ENCODE data around the gene RNF144A. TPM values are rescaled to one million over a fixed set of nuclear protein-coding genes. Genes with fewer than 3 reads are reported as not detected.
A peak's percentile ranks its signal among the peaks of the same experiment; 100 is the strongest.

The RNF144A gene
- total RNA-seq, 2 experiments from 2014 or later = 21.4 to 22.7 TPM

DNA sequence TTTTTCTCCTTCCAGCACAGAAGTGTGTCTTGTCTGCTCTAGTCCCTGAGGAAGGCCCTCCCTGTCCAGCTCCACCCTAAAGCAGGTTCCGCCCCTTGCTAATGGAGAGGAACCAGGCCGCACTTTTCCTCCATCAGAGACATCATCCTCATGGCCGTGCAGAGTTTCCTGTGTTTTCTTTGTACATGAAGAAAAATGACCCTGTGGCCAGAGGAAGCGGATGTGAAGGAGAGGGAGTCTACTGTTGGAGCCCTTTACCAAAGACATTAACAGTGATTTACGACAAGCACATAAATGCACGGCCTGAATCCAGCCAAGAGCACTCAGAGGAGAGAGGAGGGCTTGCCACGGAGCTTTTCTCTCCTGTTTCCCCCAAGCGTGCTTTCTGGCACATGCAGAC is 109.5 kb downstream of the RNF144A start:
- no peak overlapping the region for H3K27ac Mint-ChIP-seq
- intact Hi-C loops (cut with micrococcal nuclease) = no loop called here
- H3K4me1 Mint-ChIP-seq (ENCODE audit: low read depth) = peaks cover 7% of the 10 kb centered on the region
- no peaks in the 10 kb centered on the region for H3K27me3 Mint-ChIP-seq
- peaks cover 18% of the 10 kb centered on the region for H3K36me3 Mint-ChIP-seq
- no peak for DNase-seq
- ChIA-PET CTCF (interaction anchor here (1.0 kb wide), 1 partner anchor 18 kb away, joined by 3 read pairs; no protein-coding TSS in a partner anchor), POLR2A (no interaction called here)
- H3K4me3 Mint-ChIP-seq = no peak overlapping the region
- no peaks in the 10 kb centered on the region for H3K9me3 Mint-ChIP-seq

DNA sequence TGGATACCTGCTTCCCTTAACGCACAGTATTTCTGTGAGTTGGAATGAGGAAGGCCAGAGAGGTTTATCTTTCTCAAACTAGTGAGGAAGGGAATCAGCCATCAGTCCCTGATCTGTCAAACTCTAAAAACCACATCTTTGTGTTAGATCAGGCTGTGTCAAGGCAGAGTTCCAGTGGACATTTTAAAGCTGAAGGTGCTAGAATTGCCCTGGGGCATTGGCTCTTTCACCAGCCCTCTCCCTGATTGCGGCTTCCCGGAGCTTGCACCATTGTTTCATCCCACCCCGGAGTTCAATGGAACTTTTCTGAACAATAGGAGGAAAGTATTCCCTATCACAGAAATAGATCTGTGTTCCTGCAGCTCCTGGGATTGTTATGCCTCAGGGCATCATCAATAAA is 110.2 kb downstream of the RNF144A start:
- H3K36me3 Mint-ChIP-seq = peaks cover 17% of the 10 kb centered on the region
- H3K27ac Mint-ChIP-seq = no peak overlapping the region
- ChIA-PET CTCF (interaction anchor here (2.1 kb wide), 1 partner anchor 17 kb away, joined by 6 read pairs; no protein-coding TSS in a partner anchor), POLR2A (no interaction called here)
- intact Hi-C loops (cut with micrococcal nuclease) = no loop called here
- H3K9me3 Mint-ChIP-seq = no peaks in the 10 kb centered on the region
- H3K4me1 Mint-ChIP-seq (ENCODE audit: low read depth) = peaks cover 9% of the 10 kb centered on the region
- H3K4me3 Mint-ChIP-seq = no peak overlapping the region
- no peaks in the 10 kb centered on the region for H3K27me3 Mint-ChIP-seq
- DNase-seq = no peak

DNA sequence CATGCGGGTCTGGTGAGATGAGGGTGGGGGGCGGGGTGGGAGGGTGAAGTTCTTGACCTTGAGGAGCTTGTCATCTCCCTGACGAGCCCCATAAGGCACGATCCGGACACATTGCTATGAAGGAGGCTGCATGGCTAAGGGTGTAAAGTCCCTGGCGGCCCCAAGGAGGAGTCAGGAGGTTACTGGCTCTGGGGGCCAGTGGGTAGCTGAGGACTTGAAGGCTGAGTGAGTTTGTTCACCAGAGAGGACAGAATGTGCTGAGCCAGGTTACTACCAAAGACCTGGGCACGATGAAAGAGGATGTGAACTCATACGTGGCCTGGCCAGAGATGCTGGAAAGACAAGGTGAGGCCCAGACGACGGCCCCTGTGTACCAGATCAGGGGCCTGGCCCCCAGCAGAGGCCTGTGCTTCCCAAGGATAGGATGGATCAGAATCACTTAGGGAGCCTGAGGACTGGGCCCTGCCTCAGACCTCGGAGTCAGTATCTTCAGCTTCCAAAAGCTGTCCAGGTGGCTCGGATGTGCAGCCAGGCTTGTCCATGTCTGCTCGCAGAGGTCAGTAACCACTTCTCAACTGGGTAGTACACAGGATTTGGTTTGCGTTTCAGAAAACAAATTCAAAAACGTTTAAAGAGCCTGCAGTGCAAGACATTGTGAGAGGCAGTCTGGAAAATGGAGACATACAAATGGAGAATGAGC is 110.9 kb downstream of the RNF144A start:
- CTCF ChIA-PET = interaction anchor here (2.1 kb wide), 1 partner anchor 17 kb away, joined by 6 read pairs; no protein-coding TSS in a partner anchor
- intact Hi-C loops (cut with micrococcal nuclease) = no loop called here
- no peak overlapping the region for H3K4me3 Mint-ChIP-seq
- POLR2A ChIA-PET = no interaction called here
- peaks cover 17% of the 10 kb centered on the region for H3K36me3 Mint-ChIP-seq
- H3K4me1 Mint-ChIP-seq (ENCODE audit: low read depth) = peaks cover 9% of the 10 kb centered on the region
- no peaks in the 10 kb centered on the region for H3K27me3 Mint-ChIP-seq
- no peak for DNase-seq
- H3K9me3 Mint-ChIP-seq = no peaks in the 10 kb centered on the region
- H3K27ac Mint-ChIP-seq = no peak overlapping the region

DNA sequence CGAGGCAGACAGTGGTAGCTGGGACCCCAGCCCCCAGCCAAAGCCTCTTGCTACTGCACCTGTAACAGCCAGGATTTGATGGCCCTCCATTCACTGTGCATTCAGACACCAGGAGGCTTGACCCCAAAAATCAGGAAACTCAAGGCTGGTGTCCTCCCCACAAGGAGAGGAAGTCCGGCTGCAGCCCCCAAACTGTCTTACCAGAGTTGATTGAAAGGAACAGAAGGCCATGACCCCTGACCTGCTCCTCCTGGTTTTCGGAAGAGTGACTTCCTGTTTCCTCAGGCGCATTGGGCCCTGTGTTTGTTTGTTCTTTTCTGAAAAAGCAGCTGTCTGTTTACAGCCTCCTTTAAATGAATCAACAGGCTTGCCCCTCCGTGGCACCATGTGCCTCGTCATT is 111.6 kb downstream of the RNF144A start:
- Mint-ChIP-seq H3K4me3 (no peak overlapping the region), H3K4me1 (ENCODE audit: low read depth) (peaks cover 9% of the 10 kb centered on the region), H3K27me3 (no peaks in the 10 kb centered on the region), H3K27ac (no peak overlapping the region), H3K9me3 (no peaks in the 10 kb centered on the region), H3K36me3 (peaks cover 19% of the 10 kb centered on the region)
- CTCF ChIA-PET = interaction anchor here (0.6 to 2.1 kb wide), 2 partner anchors 16 to 1192 kb away, joined by 3 to 6 read pairs; no protein-coding TSS in a partner anchor
- POLR2A ChIA-PET = no interaction called here
- no peak for DNase-seq
- intact Hi-C loops (cut with micrococcal nuclease) = no loop called here

DNA sequence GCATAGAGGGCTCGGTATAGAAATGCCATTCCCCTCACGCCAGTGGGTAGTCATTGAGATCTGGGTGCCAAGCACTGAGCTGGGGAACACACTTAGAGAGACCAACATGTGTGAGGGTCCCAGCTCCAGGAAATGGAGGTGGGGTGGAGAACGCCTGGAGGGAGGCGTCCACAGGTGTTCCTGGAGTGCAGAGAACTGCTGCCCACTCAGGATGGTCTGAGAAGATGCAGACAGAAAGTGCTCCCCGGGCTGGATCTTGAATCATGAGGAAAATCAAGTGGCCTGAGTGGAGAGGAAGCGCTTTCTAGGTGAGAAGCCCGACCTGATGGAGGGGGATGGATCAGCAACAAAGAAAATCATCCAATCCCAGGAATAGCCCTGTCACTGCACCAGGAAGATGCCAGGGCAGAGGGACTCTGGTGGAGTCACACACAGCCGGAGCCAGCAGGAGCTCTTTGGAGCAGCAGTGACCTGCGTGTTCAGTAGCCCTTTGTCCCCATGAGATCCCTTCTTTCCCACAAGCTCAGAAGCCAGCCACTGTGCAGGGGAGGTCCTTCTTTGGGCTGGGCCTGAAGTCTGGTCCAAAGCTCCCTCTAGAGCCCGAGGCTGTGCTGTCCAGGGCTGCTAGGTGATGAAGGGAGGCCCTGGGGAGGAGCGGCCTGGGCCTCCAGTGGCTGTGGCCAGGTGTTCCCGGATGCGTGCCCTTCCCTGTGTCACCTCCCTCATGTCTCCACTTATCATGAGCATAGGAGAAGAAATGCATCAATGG is 112.3 kb downstream of the RNF144A start:
- no peak for DNase-seq
- no peak overlapping the region for H3K4me3 Mint-ChIP-seq
- ChIA-PET CTCF (interaction anchor here (5.2 kb wide), 1 partner anchor 15 kb away, joined by 28 read pairs; no protein-coding TSS in a partner anchor), POLR2A (no interaction called here)
- no peak overlapping the region for H3K27ac Mint-ChIP-seq
- intact Hi-C loops (cut with micrococcal nuclease) = no loop called here
- H3K27me3 Mint-ChIP-seq = no peaks in the 10 kb centered on the region
- H3K4me1 Mint-ChIP-seq (ENCODE audit: low read depth) = peaks cover 9% of the 10 kb centered on the region
- H3K9me3 Mint-ChIP-seq = no peaks in the 10 kb centered on the region
- H3K36me3 Mint-ChIP-seq = peaks cover 19% of the 10 kb centered on the region

DNA sequence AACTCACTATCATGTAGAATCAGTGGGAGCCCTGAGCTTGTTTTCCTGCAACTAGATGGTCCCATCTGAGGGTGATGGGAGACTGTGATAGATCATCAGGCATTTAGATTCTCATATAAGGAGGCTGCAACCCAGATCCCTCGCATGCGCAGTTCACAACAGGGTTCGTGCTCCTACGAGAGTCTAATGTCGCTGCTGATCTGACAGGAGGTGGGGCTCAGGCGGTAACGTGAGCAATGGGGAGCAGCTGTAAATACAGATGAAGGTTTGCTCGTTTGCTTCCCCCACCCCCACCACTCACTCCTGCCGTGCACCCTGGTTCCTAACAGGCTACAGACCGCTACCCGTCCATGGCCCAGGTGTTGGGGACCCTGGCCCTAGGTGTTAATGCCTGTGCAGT is 113.6 kb downstream of the RNF144A start:
- Mint-ChIP-seq H3K36me3 (peaks cover 14% of the 10 kb centered on the region), H3K27me3 (no peaks in the 10 kb centered on the region), H3K4me3 (no peak overlapping the region), H3K4me1 (ENCODE audit: low read depth) (peaks cover 9% of the 10 kb centered on the region), H3K9me3 (no peaks in the 10 kb centered on the region), H3K27ac (no peak overlapping the region)
- ChIA-PET POLR2A (no interaction called here), CTCF (interaction anchor here (1.1 to 5.2 kb wide), 3 partner anchors 14 to 134 kb away, joined by 3 to 28 read pairs (median 3); no protein-coding TSS in a partner anchor)
- intact Hi-C loops (cut with micrococcal nuclease) = no loop called here
- no peak for DNase-seq

DNA sequence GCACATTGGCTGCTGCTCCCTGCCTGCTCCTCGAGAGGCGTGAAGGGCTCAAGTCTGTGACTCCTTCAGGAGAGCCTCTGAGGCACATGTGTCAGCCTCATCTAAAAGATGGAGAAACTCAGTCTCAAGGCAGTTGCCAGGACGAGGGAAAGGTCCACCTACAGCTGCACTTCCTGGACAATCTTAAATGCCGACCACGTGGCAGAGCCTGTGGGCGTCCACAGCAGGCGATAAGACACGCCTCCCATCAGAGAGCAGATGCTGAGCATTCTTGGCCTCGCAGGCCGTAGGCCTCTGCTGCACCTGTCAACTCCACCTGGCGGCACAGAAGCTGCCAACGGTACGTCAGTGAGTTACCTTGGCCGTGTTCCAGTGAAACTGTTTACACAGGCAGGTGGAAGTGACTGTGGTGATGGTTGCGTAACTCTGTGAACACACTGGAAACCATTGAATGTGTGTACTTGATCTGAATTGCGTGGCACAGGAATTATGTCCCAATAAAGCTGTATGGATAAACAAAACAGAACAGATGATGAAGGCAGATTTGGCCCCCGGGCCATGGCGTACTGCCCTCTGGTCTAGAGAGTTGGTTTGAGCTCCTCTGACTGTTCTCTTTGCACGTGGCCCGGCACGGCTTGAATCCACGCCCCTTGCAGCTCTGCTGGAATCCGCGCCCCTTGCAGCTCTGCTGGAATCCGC is 114.5 kb downstream of the RNF144A start:
- Mint-ChIP-seq H3K27ac (no peak overlapping the region), H3K27me3 (no peaks in the 10 kb centered on the region), H3K4me3 (no peak overlapping the region), H3K4me1 (ENCODE audit: low read depth) (peaks cover 9% of the 10 kb centered on the region), H3K36me3 (peaks cover 14% of the 10 kb centered on the region), H3K9me3 (no peaks in the 10 kb centered on the region)
- peak; percentile 56 for DNase-seq
- intact Hi-C loops (cut with micrococcal nuclease) = no loop called here
- ChIA-PET POLR2A (no interaction called here), CTCF (interaction anchor here (0.6 to 5.2 kb wide), 4 partner anchors 13 to 135 kb away, joined by 3 to 28 read pairs (median 3); no protein-coding TSS in a partner anchor)

DNA sequence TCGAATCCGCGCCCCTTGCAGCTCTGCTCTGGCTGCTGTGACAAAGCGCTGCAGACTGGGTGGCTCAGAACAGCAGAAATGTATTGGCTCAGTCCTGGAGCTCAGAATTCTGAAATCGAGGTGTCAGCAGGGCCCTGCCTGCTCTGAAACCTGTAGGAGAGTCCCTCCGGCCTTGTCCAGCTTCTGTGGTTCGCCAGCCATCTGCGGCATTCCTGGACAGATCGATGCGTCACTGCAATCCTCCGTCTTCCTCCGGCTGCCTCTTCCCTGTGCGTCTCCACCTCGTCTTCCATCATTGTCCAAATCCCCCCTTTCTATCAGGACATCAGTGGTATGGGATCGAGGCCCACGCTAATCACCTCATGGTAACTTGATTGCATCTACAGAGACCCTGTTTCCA is 115.2 kb downstream of the RNF144A start:
- H3K27ac Mint-ChIP-seq = no peak overlapping the region
- no peaks in the 10 kb centered on the region for H3K9me3 Mint-ChIP-seq
- DNase-seq = no peak
- intact Hi-C loops (cut with micrococcal nuclease) = no loop called here
- H3K4me1 Mint-ChIP-seq (ENCODE audit: low read depth) = peaks cover 9% of the 10 kb centered on the region
- no peak overlapping the region for H3K4me3 Mint-ChIP-seq
- H3K27me3 Mint-ChIP-seq = no peaks in the 10 kb centered on the region
- CTCF ChIA-PET = interaction anchor here (0.6 to 5.2 kb wide), 3 partner anchors 12 to 135 kb away, joined by 3 to 28 read pairs (median 3); no protein-coding TSS in a partner anchor
- POLR2A ChIA-PET = no interaction called here
- H3K36me3 Mint-ChIP-seq = peaks cover 14% of the 10 kb centered on the region

DNA sequence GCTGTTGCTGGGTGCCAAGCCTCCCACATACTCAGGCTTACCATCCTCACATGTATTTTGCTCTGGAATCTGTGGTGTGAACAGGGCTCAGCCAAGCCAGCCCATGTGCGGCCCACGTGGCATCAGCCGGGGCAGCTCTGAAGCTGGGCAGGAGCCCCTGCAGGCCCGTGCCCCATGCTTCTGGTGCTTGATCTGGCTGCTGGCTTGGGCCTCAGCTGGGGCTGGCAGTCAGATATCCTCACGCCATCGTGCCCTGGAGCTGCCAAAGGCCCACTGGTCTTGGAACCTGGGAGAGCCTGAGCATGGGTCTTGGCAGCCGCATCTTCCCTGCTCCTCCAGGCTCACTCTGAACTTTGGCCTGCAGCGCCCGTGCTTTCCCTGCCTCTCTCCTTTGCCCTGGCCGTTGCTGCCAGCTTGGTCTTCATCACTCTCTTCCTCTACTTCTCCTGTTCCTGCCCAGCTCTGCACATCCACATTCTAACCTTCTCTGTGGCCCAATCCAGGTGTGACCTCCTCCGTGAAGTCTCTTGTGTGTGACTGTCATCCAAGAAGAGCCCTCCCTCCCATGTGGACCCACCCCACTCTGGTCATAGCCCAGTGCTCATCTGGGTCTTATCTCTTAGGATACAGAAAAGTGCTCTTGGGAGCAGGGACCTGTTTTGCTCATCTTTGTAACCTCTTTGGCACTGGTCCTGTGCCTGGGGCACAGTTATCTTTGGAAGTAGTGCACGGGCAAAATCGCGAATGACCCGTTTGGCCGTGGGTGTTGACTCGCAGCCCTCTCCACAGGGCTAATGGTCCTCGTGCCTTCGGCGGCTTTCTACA is 116.1 kb downstream of the RNF144A start:
- Mint-ChIP-seq H3K27me3 (no peaks in the 10 kb centered on the region), H3K4me1 (ENCODE audit: low read depth) (peaks cover 9% of the 10 kb centered on the region), H3K4me3 (no peak overlapping the region), H3K27ac (no peak overlapping the region), H3K36me3 (peaks cover 11% of the 10 kb centered on the region), H3K9me3 (no peaks in the 10 kb centered on the region)
- ChIA-PET POLR2A (no interaction called here), CTCF (interaction anchor here (5.2 kb wide), 1 partner anchor 11 kb away, joined by 28 read pairs; no protein-coding TSS in a partner anchor)
- no peak for DNase-seq
- intact Hi-C loops (cut with micrococcal nuclease) = no loop called here

DNA sequence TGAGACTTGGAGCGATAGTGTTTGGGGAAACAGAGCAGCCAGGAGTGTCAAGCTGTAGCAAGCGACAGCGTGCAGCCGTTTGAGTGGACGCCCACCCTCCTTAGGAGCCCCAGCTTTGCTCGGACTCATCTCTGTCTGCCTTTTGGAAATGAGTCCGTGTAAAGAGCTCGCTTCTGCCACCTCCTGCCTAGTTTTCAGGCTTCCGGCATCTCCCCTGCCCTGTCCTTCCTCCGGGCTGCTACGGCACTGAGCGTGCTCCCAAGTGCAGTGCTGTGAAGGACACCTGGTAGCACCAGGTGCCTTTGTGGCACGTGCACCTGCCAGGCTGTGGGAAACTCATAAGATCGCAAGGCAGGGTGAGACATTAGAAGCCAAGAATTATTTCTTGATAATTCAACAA is 117.1 kb downstream of the RNF144A start:
- CTCF ChIA-PET = interaction anchor here (2.2 to 5.2 kb wide), 2 partner anchors 10 kb away, joined by 11 to 28 read pairs; no protein-coding TSS in a partner anchor
- intact Hi-C loops (cut with micrococcal nuclease) = no loop called here
- H3K27me3 Mint-ChIP-seq = no peaks in the 10 kb centered on the region
- H3K4me1 Mint-ChIP-seq (ENCODE audit: low read depth) = peaks cover 9% of the 10 kb centered on the region
- no peak overlapping the region for H3K4me3 Mint-ChIP-seq
- H3K9me3 Mint-ChIP-seq = no peaks in the 10 kb centered on the region
- H3K36me3 Mint-ChIP-seq = peaks cover 11% of the 10 kb centered on the region
- no peak overlapping the region for H3K27ac Mint-ChIP-seq
- no peak for DNase-seq
- POLR2A ChIA-PET = no interaction called here

DNA sequence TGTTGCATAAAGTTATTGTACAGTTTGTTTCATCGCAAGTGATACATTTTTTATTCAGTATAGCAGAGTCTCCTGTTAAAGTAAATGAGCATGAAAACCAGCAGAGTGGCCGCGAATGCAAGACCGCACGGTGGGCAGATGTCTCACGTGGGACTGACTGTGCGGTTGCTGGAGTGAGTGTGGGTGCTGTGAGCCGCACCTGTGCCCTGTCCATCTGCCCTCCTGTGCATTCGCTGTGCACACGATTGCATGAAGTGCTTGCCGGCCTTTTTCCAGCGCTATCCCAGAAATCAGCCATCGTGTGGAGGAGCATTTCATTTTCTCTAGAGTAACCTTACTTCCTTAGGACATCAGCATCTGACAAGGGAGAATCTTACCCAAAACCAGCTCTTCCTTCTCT is 118.7 kb downstream of the RNF144A start:
- intact Hi-C loops (cut with micrococcal nuclease) = no loop called here
- ChIA-PET POLR2A (no interaction called here), CTCF (interaction anchor here (1.1 to 2.3 kb wide), 4 partner anchors 8 to 168 kb away, joined by 3 to 12 read pairs (median 9); no protein-coding TSS in a partner anchor)
- no peaks in the 10 kb centered on the region for H3K27me3 Mint-ChIP-seq
- no peak for DNase-seq
- H3K27ac Mint-ChIP-seq = no peak overlapping the region
- no peaks in the 10 kb centered on the region for H3K9me3 Mint-ChIP-seq
- H3K36me3 Mint-ChIP-seq = peaks cover 16% of the 10 kb centered on the region
- peaks cover 9% of the 10 kb centered on the region for H3K4me1 Mint-ChIP-seq (ENCODE audit: low read depth)
- no peak overlapping the region for H3K4me3 Mint-ChIP-seq

Data from activated CD4-positive, alpha-beta memory T cell treated with anti-CD3 and anti-CD28 coated beads for 36 hours (primary cell).